ENCODE results near the gene DOCK8. TPM values are rescaled to one million over a fixed set of nuclear protein-coding genes. Genes with fewer than 3 reads are reported as not detected.

Gene DOCK8
- total RNA-seq, 1 donor from 2014 or later = 4.4 TPM

GRCh38 chr9:371349-371748, 156.7 kb downstream of the DOCK8 start:
- no peaks in the 10 kb centered on the region for H3K9me3 ChIP-seq (ENCODE audit: insufficient read depth, low read depth, low read length)
- H3K4me1 ChIP-seq (ENCODE audit: insufficient read depth, low read length) = no peaks in the 10 kb centered on the region
- no peak overlapping the region for H3K9ac ChIP-seq (ENCODE audit: low read length)
- no peak overlapping the region for H3K4me2 ChIP-seq (ENCODE audit: low read length)
- Mint-ChIP-seq H3K27me3 (ENCODE audit: low read depth, unreplicated experiment) (peaks cover under 1% of the 10 kb centered on the region), H3K27ac (ENCODE audit: unreplicated experiment) (no peak overlapping the region), H3K36me3 (ENCODE audit: low read depth, unreplicated experiment) (no peaks in the 10 kb centered on the region), H3K4me1 (ENCODE audit: low read depth, unreplicated experiment) (peaks cover 3% of the 10 kb centered on the region), H3K9me3 (ENCODE audit: unreplicated experiment) (no peaks in the 10 kb centered on the region), H3K4me3 (ENCODE audit: unreplicated experiment) (no peak overlapping the region)
- no peaks in the 10 kb centered on the region for H3K27me3 ChIP-seq (ENCODE audit: insufficient read depth, low read length)
- no peak overlapping the region for H2AFZ ChIP-seq (ENCODE audit: low read depth, low read length)
- no peaks in the 10 kb centered on the region for H4K20me1 ChIP-seq (ENCODE audit: insufficient read depth, low read length)
- H3K4me3 ChIP-seq (ENCODE audit: insufficient read depth, low read depth, low read length) = no peak overlapping the region
- TF ChIP-seq EZH2 (IDR thresholded peaks at IDR 0.05; ENCODE audit: insufficient read depth, low read length) (no peak), CTCF (IDR thresholded peaks at IDR 0.05; ENCODE audit: insufficient read depth, low read depth, low read length) (no peak)
- no peaks in the 10 kb centered on the region for H3K79me2 ChIP-seq (ENCODE audit: insufficient read depth, low read length)
- no peaks in the 10 kb centered on the region for H3K36me3 ChIP-seq (ENCODE audit: insufficient read depth, low read length)
- no peak for FAIRE-seq
- DNase-seq (ENCODE audit: low read depth) = no peak
- no peak overlapping the region for H3K27ac ChIP-seq (ENCODE audit: low read depth, low read length)

GRCh38 chr9:372128-372527, 157.5 kb downstream of the DOCK8 start:
- no peak for FAIRE-seq
- H3K36me3 Mint-ChIP-seq (ENCODE audit: low read depth, unreplicated experiment) = no peaks in the 10 kb centered on the region
- no peaks in the 10 kb centered on the region for H3K79me2 ChIP-seq (ENCODE audit: insufficient read depth, low read length)
- H3K27ac ChIP-seq (ENCODE audit: low read depth, low read length) = no peak overlapping the region
- no peaks in the 10 kb centered on the region for H3K9me3 Mint-ChIP-seq (ENCODE audit: unreplicated experiment)
- H3K27me3 ChIP-seq (ENCODE audit: insufficient read depth, low read length) = no peaks in the 10 kb centered on the region
- DNase-seq (ENCODE audit: low read depth) = no peak
- no peaks in the 10 kb centered on the region for H3K4me1 ChIP-seq (ENCODE audit: insufficient read depth, low read length)
- no peak overlapping the region for H3K4me2 ChIP-seq (ENCODE audit: low read length)
- H3K27me3 Mint-ChIP-seq (ENCODE audit: low read depth, unreplicated experiment) = peaks cover 3% of the 10 kb centered on the region
- H2AFZ ChIP-seq (ENCODE audit: low read depth, low read length) = no peak overlapping the region
- H3K9me3 ChIP-seq (ENCODE audit: insufficient read depth, low read depth, low read length) = no peaks in the 10 kb centered on the region
- no peak for TF ChIP-seq CTCF (IDR thresholded peaks at IDR 0.05; ENCODE audit: insufficient read depth, low read depth, low read length)
- H3K4me1 Mint-ChIP-seq (ENCODE audit: low read depth, unreplicated experiment) = peaks cover 3% of the 10 kb centered on the region
- no peaks in the 10 kb centered on the region for H4K20me1 ChIP-seq (ENCODE audit: insufficient read depth, low read length)
- H3K4me3 Mint-ChIP-seq (ENCODE audit: unreplicated experiment) = no peak overlapping the region
- H3K4me3 ChIP-seq (ENCODE audit: insufficient read depth, low read depth, low read length) = no peak overlapping the region
- no peaks in the 10 kb centered on the region for H3K36me3 ChIP-seq (ENCODE audit: insufficient read depth, low read length)
- no peak overlapping the region for H3K9ac ChIP-seq (ENCODE audit: low read length)
- no peak overlapping the region for H3K27ac Mint-ChIP-seq (ENCODE audit: unreplicated experiment)

- no peaks in the 10 kb centered on the region for H3K36me3 Mint-ChIP-seq (ENCODE audit: low read depth, unreplicated experiment)
- no peaks in the 10 kb centered on the region for H3K36me3 ChIP-seq (ENCODE audit: insufficient read depth, low read length)
- H3K9me3 ChIP-seq (ENCODE audit: insufficient read depth, low read depth, low read length) = no peaks in the 10 kb centered on the region
- H3K4me3 Mint-ChIP-seq (ENCODE audit: unreplicated experiment) = no peak overlapping the region
- H3K9me3 Mint-ChIP-seq (ENCODE audit: unreplicated experiment) = no peaks in the 10 kb centered on the region
- H2AFZ ChIP-seq (ENCODE audit: low read depth, low read length) = no peak overlapping the region
- H3K79me2 ChIP-seq (ENCODE audit: insufficient read depth, low read length) = no peaks in the 10 kb centered on the region
- H3K27ac Mint-ChIP-seq (ENCODE audit: unreplicated experiment) = no peak overlapping the region
- H3K27me3 ChIP-seq (ENCODE audit: insufficient read depth, low read length) = no peaks in the 10 kb centered on the region
- TF ChIP-seq CTCF (IDR thresholded peaks at IDR 0.05; ENCODE audit: insufficient read depth, low read depth, low read length) (no peak), EZH2 (IDR thresholded peaks at IDR 0.05; ENCODE audit: insufficient read depth, low read length) (no peak)
- FAIRE-seq (no peak), DNase-seq (ENCODE audit: low read depth) (no peak)
- peaks cover 3% of the 10 kb centered on the region for H3K4me1 Mint-ChIP-seq (ENCODE audit: low read depth, unreplicated experiment)
- H3K27me3 Mint-ChIP-seq (ENCODE audit: low read depth, unreplicated experiment) = peaks cover 5% of the 10 kb centered on the region
- H3K4me1 ChIP-seq (ENCODE audit: insufficient read depth, low read length) = no peaks in the 10 kb centered on the region
- no peaks in the 10 kb centered on the region for H4K20me1 ChIP-seq (ENCODE audit: insufficient read depth, low read length)
- H3K9ac ChIP-seq (ENCODE audit: low read length) = no peak overlapping the region
- H3K4me3 ChIP-seq (ENCODE audit: insufficient read depth, low read depth, low read length) = no peak overlapping the region
- no peak overlapping the region for H3K4me2 ChIP-seq (ENCODE audit: low read length)
- H3K27ac ChIP-seq (ENCODE audit: low read depth, low read length) = no peak overlapping the region
These were observed 159.1 kb downstream of the DOCK8 start for GRCh38 chr9:373759-374206.
